OCI-LY1 (cell line): ENCODE data around the gene ZSCAN25.

Experiments
- H2AFZ ChIP-seq: fragments of 200-600 bp; sonication (generic), shearing (Covaris generic); 2 replicates; pipeline ENCODE4 v1.6.0; 2014; ENCODE audit warnings: antibody characterized with exemption, mild to moderate bottlenecking, low read length
- H3F3A ChIP-seq: fragments of 200-600 bp; sonication (generic), shearing (Covaris generic); 2 replicates; pipeline ENCODE4 v1.6.0; 2014; ENCODE audit warnings: mild to moderate bottlenecking, antibody characterized with exemption, low read length, moderate library complexity; ENCODE audit not compliant: insufficient read depth
- H3K27ac ChIP-seq: fragments of 200-600 bp; sonication (generic); 2 replicates; pipeline ENCODE4 v1.5.1; 2014; ENCODE audit warnings: low read length, mixed run types, mild to moderate bottlenecking, low read depth; ENCODE audit not compliant: poor library complexity, severe bottlenecking
- H3K27me3 ChIP-seq: fragments of 200-600 bp; sonication (generic); 2 replicates; pipeline ENCODE4 v1.6.0; 2014; ENCODE audit warnings: antibody characterized with exemption, mild to moderate bottlenecking, low read length, moderate library complexity; ENCODE audit not compliant: insufficient read depth
- H3K36me3 ChIP-seq: fragments of 200-600 bp; sonication (generic); 2 replicates; pipeline ENCODE4 v1.6.1; 2014; ENCODE audit warnings: mild to moderate bottlenecking, antibody characterized with exemption, low read length, moderate library complexity, mixed read lengths; ENCODE audit not compliant: insufficient read depth
- H3K4me1 ChIP-seq: fragments of 200-600 bp; sonication (generic); 2 replicates; pipeline ENCODE4 v1.5.1; 2014; ENCODE audit warnings: mild to moderate bottlenecking, low read length, moderate library complexity; ENCODE audit not compliant: insufficient read depth, severe bottlenecking
- H3K4me2 ChIP-seq: fragments of 200-600 bp; sonication (generic), shearing (Covaris generic); 2 replicates; pipeline ENCODE4 v1.6.1; 2014; ENCODE audit warnings: low read length
- H3K4me3 ChIP-seq: fragments of 200-600 bp; sonication (generic); 2 replicates; pipeline ENCODE4 v1.5.1; 2014; ENCODE audit warnings: low read length, low read depth, mild to moderate bottlenecking, mixed read lengths; ENCODE audit not compliant: poor library complexity, severe bottlenecking
- H3K79me2 ChIP-seq: fragments of 200-600 bp; shearing (Covaris generic); 2 replicates; pipeline ENCODE4 v1.6.1; 2016; ENCODE audit warnings: mixed run types, low read length, mixed read lengths; ENCODE audit not compliant: insufficient read depth
- H3K9ac ChIP-seq: fragments of 200-600 bp; sonication (generic), shearing (Covaris generic); 2 replicates; pipeline ENCODE4 v1.6.1; 2014; ENCODE audit warnings: mild to moderate bottlenecking, low read length, mixed read lengths
- H3K9me2 ChIP-seq: fragments of 200-600 bp; sonication (generic), shearing (Covaris generic); 2 replicates; pipeline ENCODE4 v1.6.1; 2014; ENCODE audit warnings: low read depth, mild to moderate bottlenecking, low read length, mixed read lengths
- H3K9me3 ChIP-seq: fragments of 200-600 bp; shearing (Covaris generic); 2 replicates; pipeline ENCODE4 v1.6.1; 2014; ENCODE audit warnings: low read length, mixed read lengths
- H4K20me1 ChIP-seq: fragments of 200-600 bp; sonication (generic), shearing (Covaris generic); 2 replicates; pipeline ENCODE4 v1.6.0; 2016; ENCODE audit warnings: mild to moderate bottlenecking, low read length; ENCODE audit not compliant: insufficient read depth
- CTCF ChIP-seq: fragments of 200-600 bp; sonication (generic), shearing (Covaris generic); IDR thresholded peaks from 2 replicates; pipeline ENCODE4 v1.5.1; 2017; ENCODE audit warnings: mild to moderate bottlenecking, antibody characterized with exemption, low read length, moderate library complexity, mixed read lengths
- EZH2 ChIP-seq: fragments of 200-600 bp; sonication (generic), shearing (Covaris generic); IDR thresholded peaks from 2 replicates; pipeline ENCODE4 v1.8.0; 2017; ENCODE audit warnings: borderline replicate concordance, mixed run types, mild to moderate bottlenecking, antibody characterized with exemption, low read length, moderate library complexity, mixed read lengths

Gene ZSCAN25

GRCh38 chr7:99599836-99600235, 16.9 kb upstream of the ZSCAN25 start:
- H4K20me1 ChIP-seq: no peaks in the 10 kb centered on the region
- TF ChIP-seq EZH2: no peak
- no peak for TF ChIP-seq CTCF
- no peaks in the 10 kb centered on the region for H3K79me2 ChIP-seq

GRCh38 chr7:99601656-99602310, 15.0 kb upstream of the ZSCAN25 start:
- H3K9me3 ChIP-seq: no peaks in the 10 kb centered on the region
- no peak overlapping the region for H3K9ac ChIP-seq
- no peak overlapping the region for H2AFZ ChIP-seq
- H3K9me2 ChIP-seq: no peaks in the 10 kb centered on the region
- TF ChIP-seq EZH2 (no peak), CTCF (no peak)
- no peak overlapping the region for H3K4me3 ChIP-seq
- no peaks in the 10 kb centered on the region for H4K20me1 ChIP-seq
- no peaks in the 10 kb centered on the region for H3K4me1 ChIP-seq
- no peak overlapping the region for H3K27ac ChIP-seq
- no peaks in the 10 kb centered on the region for H3K79me2 ChIP-seq
- no peak overlapping the region for H3K4me2 ChIP-seq
- no peaks in the 10 kb centered on the region for H3K27me3 ChIP-seq
- H3K36me3 ChIP-seq: no peaks in the 10 kb centered on the region
- H3F3A ChIP-seq: no peaks in the 10 kb centered on the region

More at GRCh38 chr7:99599836-99600235, 16.9 kb upstream of the ZSCAN25 start:
- Histone ChIP-seq H3K36me3 (no peaks in the 10 kb centered on the region), H2AFZ (no peak overlapping the region), H3K4me2 (no peak overlapping the region), H3K9me3 (no peaks in the 10 kb centered on the region), H3F3A (no peaks in the 10 kb centered on the region), H3K9me2 (no peaks in the 10 kb centered on the region), H3K4me1 (no peaks in the 10 kb centered on the region), H3K27me3 (no peaks in the 10 kb centered on the region), H3K9ac (no peak overlapping the region), H3K4me3 (no peak overlapping the region), H3K27ac (no peak overlapping the region)

GRCh38 chr7:99605527-99605926, 11.2 kb upstream of the ZSCAN25 start:
- Histone ChIP-seq H2AFZ (no peak overlapping the region), H3K36me3 (no peaks in the 10 kb centered on the region), H3K27me3 (no peaks in the 10 kb centered on the region), H4K20me1 (no peaks in the 10 kb centered on the region), H3K27ac (no peak overlapping the region), H3K4me2 (no peak overlapping the region), H3K9ac (no peak overlapping the region), H3F3A (no peaks in the 10 kb centered on the region), H3K9me2 (no peaks in the 10 kb centered on the region), H3K4me3 (no peak overlapping the region), H3K79me2 (no peaks in the 10 kb centered on the region), H3K9me3 (no peaks in the 10 kb centered on the region), H3K4me1 (no peaks in the 10 kb centered on the region)
- TF ChIP-seq EZH2 (no peak), CTCF (no peak)
